Activated CD4-positive, CD25-positive, alpha-beta regulatory T cell (primary cell): ENCODE results near the gene CIDEB.
"Not testable (repeated sequence)": the region's sequence is repeated elsewhere in the genome, so short reads cannot be mapped to it uniquely, and the experiment has no call there.

Experiments
- DNase-seq, 4 experiments: peaks; one replicate each; lab custom pipeline; 2025; lab: John Stamatoyannopoulos, UW

Gene CIDEB, protein sequence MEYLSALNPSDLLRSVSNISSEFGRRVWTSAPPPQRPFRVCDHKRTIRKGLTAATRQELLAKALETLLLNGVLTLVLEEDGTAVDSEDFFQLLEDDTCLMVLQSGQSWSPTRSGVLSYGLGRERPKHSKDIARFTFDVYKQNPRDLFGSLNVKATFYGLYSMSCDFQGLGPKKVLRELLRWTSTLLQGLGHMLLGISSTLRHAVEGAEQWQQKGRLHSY

DNA sequence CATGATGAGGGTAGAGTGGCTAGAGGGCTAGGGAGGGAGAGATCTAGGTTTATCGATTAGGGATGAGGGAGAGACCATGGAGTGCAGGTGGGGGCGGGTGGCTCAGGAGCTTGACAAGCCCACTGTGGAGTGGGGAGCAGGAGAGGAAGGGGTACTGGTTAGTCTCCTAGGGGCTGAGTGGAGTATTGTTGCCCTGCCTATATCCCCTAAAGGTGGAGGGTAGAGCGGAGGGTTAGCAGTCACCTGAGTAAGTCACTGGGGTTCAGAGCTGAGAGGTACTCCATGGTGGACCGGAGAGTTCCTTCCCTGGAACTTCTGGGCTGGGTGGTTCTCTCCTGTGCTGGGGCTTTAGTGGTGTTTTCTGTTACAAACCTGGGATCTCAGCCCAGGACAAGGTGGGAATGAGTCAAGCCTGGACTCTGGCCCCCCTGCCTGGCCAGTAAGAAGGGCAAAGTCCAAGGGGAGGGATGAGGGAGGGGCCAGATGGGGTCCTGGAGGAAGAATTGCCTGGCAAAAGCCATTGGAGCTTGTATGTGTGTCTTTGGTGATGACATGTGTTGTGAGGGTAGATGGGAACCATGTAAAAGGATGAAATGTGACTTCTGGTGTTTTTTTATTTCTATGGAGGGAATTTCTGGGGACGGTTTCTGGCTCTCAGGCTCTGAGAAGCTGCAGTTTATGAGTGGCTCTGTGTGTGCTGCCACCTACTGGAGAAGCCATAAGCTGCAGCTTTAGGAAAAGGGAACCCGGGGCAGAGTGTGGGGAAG lies at the start of gene CIDEB:
Gene CIDEB (minus strand): TSS at position 403 of the 767 bp plus-strand sequence. CDS start 119 bp downstream, at position 284.
- DNase-seq = peak; percentile 30 to 40 (median 34)

DNA sequence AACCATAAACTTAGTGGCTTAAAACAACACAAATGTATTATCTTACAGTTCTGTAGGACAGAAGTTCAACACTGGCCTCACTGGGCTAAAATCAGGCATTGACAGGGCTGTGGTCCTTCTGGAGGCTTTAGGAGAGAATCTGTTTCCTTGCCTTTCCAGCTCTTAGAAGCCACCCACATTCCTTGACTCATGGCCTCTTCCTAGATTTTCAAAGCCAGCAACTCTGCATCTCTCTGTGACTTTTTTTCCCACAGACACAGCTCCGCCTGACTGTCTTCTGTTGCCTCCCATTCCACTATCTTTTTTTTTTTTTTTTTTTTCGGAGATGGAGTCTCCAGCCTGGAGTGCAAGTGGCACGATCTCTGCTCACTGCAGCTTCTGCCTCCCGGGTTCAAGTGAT lies 48.4 kb upstream of the CIDEB start:
- no peak for DNase-seq

- no peak for DNase-seq
These were observed 47.2 kb upstream of the CIDEB start for GRCh38 chr14:24355009-24355408.

- not testable (repeated sequence) for DNase-seq
These were observed 46.7 kb upstream of the CIDEB start for GRCh38 chr14:24354482-24354825.

- DNase-seq = no peak
These were observed 46.0 kb upstream of the CIDEB start for GRCh38 chr14:24353559-24354481.

- no peak for DNase-seq
These were observed 43.7 kb upstream of the CIDEB start for GRCh38 chr14:24351517-24351916.

DNA sequence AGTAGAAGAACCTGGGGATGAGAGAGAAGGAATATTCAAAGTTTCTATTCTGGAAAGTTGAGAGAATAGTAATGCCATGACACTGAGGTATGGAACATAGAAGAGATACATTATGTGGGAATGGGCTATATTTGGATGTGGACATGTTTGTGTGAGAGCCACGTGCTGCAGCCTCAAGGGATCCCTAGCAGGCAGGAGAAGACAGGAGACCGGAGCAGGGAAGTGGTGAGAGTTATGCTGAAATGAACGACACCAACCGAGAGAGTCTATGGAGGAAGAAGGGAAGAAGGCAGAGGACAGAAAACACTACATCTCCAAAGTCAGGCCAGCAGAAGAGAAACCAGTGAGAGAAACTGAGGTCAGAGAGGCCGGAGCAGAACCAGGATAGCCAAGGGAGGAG lies 42.0 kb upstream of the CIDEB start:
- DNase-seq = no peak

DNA sequence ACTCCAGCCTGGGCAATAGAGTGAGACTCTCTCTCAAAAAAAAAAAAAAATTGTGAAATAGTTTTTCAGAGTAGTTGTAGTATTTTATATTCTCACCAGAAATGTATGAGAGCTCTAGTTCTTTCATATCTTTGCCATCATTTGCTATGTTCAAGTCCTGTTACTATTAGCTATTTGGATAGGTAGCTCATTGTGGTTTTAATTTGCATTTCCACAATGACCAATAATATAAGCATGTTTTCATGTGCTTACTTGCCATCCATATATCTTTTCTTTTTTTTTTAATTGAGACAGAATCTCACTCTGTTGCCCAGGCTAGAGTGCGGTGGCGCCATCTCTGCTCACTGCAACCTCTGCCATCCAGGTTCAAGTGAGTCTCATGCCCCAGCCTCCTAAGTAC lies 40.4 kb upstream of the CIDEB start:
- no peak for DNase-seq

DNA sequence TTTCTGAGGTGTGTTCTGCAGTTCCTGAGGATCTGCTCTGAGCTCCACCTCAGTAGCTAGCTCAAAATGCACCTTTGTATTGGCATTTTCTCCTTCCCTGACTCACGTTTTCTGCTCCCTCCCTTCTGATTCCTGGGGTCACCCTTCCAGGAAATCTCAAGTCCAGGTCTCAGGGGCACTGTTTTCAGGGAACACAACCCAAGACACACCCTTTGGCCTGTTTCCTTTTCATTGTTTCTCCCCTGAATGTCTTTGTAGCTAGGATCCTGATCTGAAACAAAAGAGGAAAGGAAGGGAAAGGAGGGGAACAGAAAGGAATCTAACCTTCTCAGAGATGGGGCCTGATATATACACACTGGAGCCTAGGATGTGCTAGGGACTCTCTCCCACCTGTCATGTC lies 39.4 kb upstream of the CIDEB start:
- DNase-seq = no peak

DNA sequence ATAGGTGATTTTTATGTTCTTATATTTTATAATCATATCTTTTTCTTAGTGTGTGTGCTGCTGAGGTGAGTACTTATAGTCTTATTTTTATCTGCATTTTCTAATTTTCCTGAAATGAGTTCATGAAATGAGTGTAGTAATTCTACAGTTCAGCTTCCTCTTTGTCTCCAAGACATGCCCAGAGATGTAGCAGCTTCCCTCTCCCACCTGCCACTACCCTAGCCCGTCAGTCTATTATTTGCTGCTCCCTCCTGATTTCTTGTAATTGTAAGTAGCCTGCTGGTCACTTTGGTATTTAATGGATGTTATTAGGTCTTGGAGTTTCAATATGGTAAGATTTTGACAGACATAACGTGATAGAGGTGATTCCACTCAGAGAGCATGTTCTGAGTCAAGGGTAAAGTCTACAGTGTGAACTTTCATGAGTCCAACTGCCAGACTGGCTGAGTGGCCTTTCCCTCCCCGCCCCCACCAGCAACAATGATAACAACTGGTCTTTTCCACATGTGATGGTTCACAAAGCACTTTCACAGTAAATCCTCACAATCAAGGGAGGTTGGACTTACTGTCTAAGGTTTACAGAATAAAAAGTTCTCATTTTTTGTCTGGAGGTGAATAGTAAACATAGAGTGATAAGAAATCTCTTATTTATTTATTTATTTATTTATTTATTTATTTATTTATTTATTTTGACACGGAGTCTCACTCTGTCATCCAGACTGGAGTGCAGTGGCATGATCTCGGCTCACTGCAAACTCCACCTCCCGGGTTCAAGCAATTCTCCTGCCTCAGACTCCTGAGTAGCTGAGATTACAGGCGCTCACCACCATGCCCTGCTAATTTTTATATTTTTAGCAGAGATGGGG lies 36.3 kb upstream of the CIDEB start:
- no peak for DNase-seq

- DNase-seq = no peak
These were observed 35.1 kb upstream of the CIDEB start for GRCh38 chr14:24342889-24343288.

DNA sequence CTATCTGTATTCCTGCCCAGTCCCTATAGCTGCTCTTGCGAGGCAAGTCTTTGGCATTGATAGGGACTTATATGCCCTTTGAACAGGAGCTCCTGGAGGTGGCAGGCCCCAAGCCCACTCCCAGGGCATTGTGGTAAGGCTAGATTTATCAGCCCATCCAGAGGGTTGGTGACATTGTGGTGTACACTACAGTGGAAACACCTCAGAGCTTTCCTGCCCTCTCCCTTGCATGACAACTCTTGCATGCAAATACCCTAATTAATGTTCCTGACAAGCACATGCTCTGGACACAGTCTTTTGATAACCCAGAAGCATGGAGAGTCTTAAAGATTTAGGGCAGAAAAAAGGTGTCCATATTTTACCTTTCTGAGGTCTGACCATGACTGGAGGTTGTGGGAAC lies 32.8 kb upstream of the CIDEB start:
- no peak for DNase-seq

DNA sequence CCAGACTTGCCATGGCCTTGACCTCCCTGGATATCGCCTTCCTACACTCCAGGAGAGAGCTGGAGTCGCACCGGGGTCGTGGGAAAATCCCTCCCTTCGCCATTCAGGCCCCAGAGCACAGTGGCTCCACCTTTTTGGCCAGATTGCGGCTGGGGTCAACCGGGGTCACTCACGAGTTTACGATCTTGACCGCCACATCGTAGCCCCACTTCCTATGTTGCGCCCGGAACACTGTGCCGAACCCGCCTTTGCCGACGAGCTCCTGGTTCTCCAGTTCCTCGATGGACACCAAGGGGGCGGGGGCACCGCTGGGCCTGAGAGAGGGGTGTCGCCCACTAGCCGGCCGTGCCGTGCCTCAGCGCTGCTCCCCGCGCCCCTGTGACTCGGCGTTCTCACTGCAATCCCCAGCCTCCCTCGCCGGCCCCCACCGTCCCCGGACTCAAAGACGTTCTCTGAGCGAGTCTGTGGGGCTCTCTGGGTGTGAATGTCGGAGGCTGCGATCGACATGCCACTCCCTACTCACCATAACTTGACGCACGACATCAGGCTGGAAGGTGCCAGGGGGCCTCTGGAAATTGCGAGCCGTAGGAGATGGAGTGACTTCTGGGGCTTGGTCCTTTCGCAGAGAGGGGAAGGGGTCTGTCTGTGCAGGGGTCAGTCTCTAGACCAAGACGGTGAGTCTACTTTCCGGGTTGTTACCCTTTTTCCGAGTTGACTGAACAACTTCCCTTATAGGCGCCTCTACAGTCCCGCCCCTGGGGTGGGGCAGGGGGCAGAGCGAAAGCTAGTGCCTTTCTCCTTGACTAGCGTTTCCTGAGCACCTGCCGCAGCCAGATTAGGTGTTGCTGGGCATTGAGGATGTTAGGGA lies 31.7 kb upstream of the CIDEB start, which contains the start of gene RIPK3:
Gene RIPK3 (minus strand): TSS at position 708 of the 868 bp plus-strand sequence. CDS start 165 bp downstream, at position 543.
- peak; percentile 35 to 58 (median 42) for DNase-seq

DNA sequence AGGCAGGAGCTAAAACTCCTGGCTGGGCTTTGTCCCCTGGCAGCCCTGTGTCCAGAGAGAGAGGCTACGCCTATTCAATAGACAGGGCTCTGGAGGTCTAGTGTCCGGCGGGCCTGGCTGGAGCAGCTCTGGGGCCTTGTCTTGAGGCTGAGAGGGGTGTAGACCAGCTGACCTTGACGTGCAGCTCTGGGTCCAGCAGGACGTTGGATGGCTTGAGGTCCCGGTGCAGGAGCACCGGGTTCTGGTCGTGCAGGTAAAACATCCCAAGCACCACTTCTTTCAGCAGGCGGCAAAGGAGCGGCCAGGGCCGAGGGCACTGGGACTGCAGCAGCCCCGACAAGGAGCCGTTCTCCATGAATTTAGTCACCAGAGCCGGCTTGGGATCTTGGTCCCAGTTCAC lies 31.1 kb upstream of the CIDEB start:
- DNase-seq = no peak

DNA sequence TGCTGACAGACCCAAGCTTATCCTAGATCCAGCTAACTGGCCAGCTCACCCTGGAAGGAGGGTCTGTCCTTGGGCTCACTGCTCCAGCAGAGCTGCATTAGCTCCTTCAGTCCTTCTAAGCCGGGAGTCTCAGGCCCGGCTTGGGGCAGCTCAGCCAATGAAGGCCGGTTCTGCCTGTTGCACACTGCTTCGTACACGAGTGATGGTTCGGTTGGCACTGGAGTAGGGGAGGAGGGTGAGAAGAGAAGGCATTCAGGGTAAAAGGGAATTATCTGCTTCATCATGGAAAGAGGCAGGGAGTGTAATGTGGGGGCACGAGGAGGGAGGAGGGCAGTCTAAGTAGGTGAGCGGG lies 30.0 kb upstream of the CIDEB start:
- DNase-seq = no peak

DNA sequence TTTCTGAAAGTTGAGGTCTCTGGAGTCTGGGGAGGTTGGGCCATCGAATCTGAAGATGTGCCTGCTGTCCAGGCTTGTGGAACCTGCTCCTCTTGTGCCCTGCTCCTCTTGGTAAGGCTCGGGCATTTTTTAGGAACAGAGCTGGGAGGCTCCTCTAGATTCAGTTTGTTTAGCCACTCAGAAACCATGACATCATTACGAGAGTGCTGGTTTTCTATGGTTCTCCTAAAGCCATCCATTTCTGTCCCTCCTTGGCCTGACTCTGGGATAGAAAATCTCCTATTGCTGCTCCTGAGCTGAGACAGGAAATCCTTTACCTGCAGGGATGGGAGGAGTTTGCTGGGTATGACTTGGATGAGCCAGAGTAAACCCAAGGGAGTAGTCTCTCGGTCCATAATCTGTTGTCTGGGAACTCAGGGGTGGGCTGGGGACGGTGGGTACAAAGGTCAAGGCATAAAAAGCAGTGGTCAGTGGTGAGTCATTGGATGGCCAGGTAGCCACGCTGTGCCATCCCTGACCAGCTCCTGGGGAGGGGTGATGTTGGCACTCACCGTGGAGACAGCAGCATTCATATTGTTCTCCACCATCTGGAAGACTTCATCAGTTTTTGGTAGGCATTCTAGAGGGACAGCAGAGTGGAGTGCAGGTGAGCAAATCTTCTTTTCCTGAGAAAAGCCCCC lies 29.5 kb upstream of the CIDEB start:
- DNase-seq = no peak

- DNase-seq = no peak
These were observed 27.8 kb upstream of the CIDEB start for GRCh38 chr14:24335461-24336171.

- no peak for DNase-seq
These were observed 26.9 kb upstream of the CIDEB start, which contains the start of gene ADCY4 for GRCh38 chr14:24334431-24335291. Gene ADCY4, minus strand, starts transcription at chr14:24335071. Its CDS starts 419 bp downstream, at chr14:24334652.
